Measurements from ENCODE around the gene CACNA2D1. TPM values are rescaled to one million over a fixed set of nuclear protein-coding genes. Genes with fewer than 3 reads are reported as not detected.

The CACNA2D1 gene
- total RNA-seq, 1 donor from 2014 or later = 20.7 TPM

GRCh38 chr7:82247814-82248433, 195.7 kb downstream of the CACNA2D1 start:
- no peak for TF ChIP-seq CTCF (IDR thresholded peaks at IDR 0.05; ENCODE audit: unreplicated experiment)
- H3K36me3 Mint-ChIP-seq (ENCODE audit: low read depth, unreplicated experiment) = no peaks in the 10 kb centered on the region
- no peaks in the 10 kb centered on the region for H3K27me3 Mint-ChIP-seq (ENCODE audit: unreplicated experiment)
- H3K4me3 Mint-ChIP-seq (ENCODE audit: unreplicated experiment) = no peak overlapping the region
- H3K4me1 Mint-ChIP-seq (ENCODE audit: unreplicated experiment) = no peaks in the 10 kb centered on the region
- H3K27ac Mint-ChIP-seq (ENCODE audit: unreplicated experiment) = no peak overlapping the region
- H3K9me3 Mint-ChIP-seq (ENCODE audit: unreplicated experiment) = no peaks in the 10 kb centered on the region
- no peak for DNase-seq (ENCODE audit: low spot score)

GRCh38 chr7:82244947-82245517, 198.5 kb downstream of the CACNA2D1 start:
- Mint-ChIP-seq H3K36me3 (ENCODE audit: low read depth, unreplicated experiment) (no peaks in the 10 kb centered on the region), H3K27me3 (ENCODE audit: unreplicated experiment) (no peaks in the 10 kb centered on the region)

GRCh38 chr7:82241356-82241755, 202.2 kb downstream of the CACNA2D1 start:
- Mint-ChIP-seq H3K4me3 (ENCODE audit: unreplicated experiment) (no peak overlapping the region), H3K27me3 (ENCODE audit: unreplicated experiment) (no peaks in the 10 kb centered on the region), H3K4me1 (ENCODE audit: unreplicated experiment) (no peaks in the 10 kb centered on the region), H3K36me3 (ENCODE audit: low read depth, unreplicated experiment) (no peaks in the 10 kb centered on the region), H3K9me3 (ENCODE audit: unreplicated experiment) (no peaks in the 10 kb centered on the region), H3K27ac (ENCODE audit: unreplicated experiment) (no peak overlapping the region)
- no peak for DNase-seq (ENCODE audit: low spot score)
- no peak for TF ChIP-seq CTCF (IDR thresholded peaks at IDR 0.05; ENCODE audit: unreplicated experiment)

More at GRCh38 chr7:82244947-82245517, 198.5 kb downstream of the CACNA2D1 start:
- Mint-ChIP-seq H3K4me3 (ENCODE audit: unreplicated experiment) (no peak overlapping the region), H3K27ac (ENCODE audit: unreplicated experiment) (no peak overlapping the region), H3K4me1 (ENCODE audit: unreplicated experiment) (no peaks in the 10 kb centered on the region), H3K9me3 (ENCODE audit: unreplicated experiment) (no peaks in the 10 kb centered on the region)
- no peak for DNase-seq (ENCODE audit: low spot score)
- no peak for TF ChIP-seq CTCF (IDR thresholded peaks at IDR 0.05; ENCODE audit: unreplicated experiment)

GRCh38 chr7:82235713-82236112, 207.9 kb downstream of the CACNA2D1 start:
- no peaks in the 10 kb centered on the region for H3K9me3 Mint-ChIP-seq (ENCODE audit: unreplicated experiment)
- no peak for TF ChIP-seq CTCF (IDR thresholded peaks at IDR 0.05; ENCODE audit: unreplicated experiment)
- no peak overlapping the region for H3K27ac Mint-ChIP-seq (ENCODE audit: unreplicated experiment)
- no peaks in the 10 kb centered on the region for H3K4me1 Mint-ChIP-seq (ENCODE audit: unreplicated experiment)
- no peaks in the 10 kb centered on the region for H3K36me3 Mint-ChIP-seq (ENCODE audit: low read depth, unreplicated experiment)
- DNase-seq (ENCODE audit: low spot score) = no peak
- H3K27me3 Mint-ChIP-seq (ENCODE audit: unreplicated experiment) = no peaks in the 10 kb centered on the region
- H3K4me3 Mint-ChIP-seq (ENCODE audit: unreplicated experiment) = no peak overlapping the region

GRCh38 chr7:82234457-82235049, 209.0 kb downstream of the CACNA2D1 start:
- H3K27me3 Mint-ChIP-seq (ENCODE audit: unreplicated experiment) = no peaks in the 10 kb centered on the region
- no peak for DNase-seq (ENCODE audit: low spot score)
- peak; percentile 75 for TF ChIP-seq CTCF (IDR thresholded peaks at IDR 0.05; ENCODE audit: unreplicated experiment)
- no peak overlapping the region for H3K4me3 Mint-ChIP-seq (ENCODE audit: unreplicated experiment)
- no peak overlapping the region for H3K27ac Mint-ChIP-seq (ENCODE audit: unreplicated experiment)
- H3K9me3 Mint-ChIP-seq (ENCODE audit: unreplicated experiment) = no peaks in the 10 kb centered on the region
- H3K36me3 Mint-ChIP-seq (ENCODE audit: low read depth, unreplicated experiment) = no peaks in the 10 kb centered on the region
- no peaks in the 10 kb centered on the region for H3K4me1 Mint-ChIP-seq (ENCODE audit: unreplicated experiment)

Data from endothelial cell (in vitro differentiated cells).